Activated B cell treated with CpG ODN at 0.5 μM for 24 hours (primary cell): ENCODE data around the gene WDFY4. TPM values are rescaled to one million over a fixed set of nuclear protein-coding genes. Genes with fewer than 3 reads are reported as not detected.

Source experiments
- ATAC-seq: fragments of 200-7000 bp; cut with Tn5 transposase; one replicate; pipeline ENCODE4 v1.10.0; 2021; ENCODE audit warnings: low read depth, mild to moderate bottlenecking, moderate library complexity
- CTCF ChIA-PET: fragments of 350-600 bp; sonication (Branson Sonifier 250); formaldehyde crosslinking; loops from one replicate; lab custom pipeline; 2021; ENCODE audit warnings: antibody characterized with exemption; lab: Charles Lee
- POLR2A ChIA-PET: fragments of 350-600 bp; sonication (Branson Sonifier 250); formaldehyde crosslinking; loops from one replicate; lab custom pipeline; 2021; ENCODE audit warnings: antibody characterized with exemption; lab: Charles Lee
- DNase-seq: peaks from one replicate; pipeline ENCODE4 v3.0.0; 2022
- H3K27ac Mint-ChIP-seq: one replicate; pipeline ENCODE4 v1.8.0; 2020; ENCODE audit warnings: mixed read lengths
- H3K27me3 Mint-ChIP-seq: one replicate; pipeline ENCODE4 v1.8.0; 2021; ENCODE audit warnings: mixed read lengths
- H3K36me3 Mint-ChIP-seq: one replicate; pipeline ENCODE4 v1.8.0; 2021; ENCODE audit warnings: low read depth, mixed read lengths
- H3K4me1 Mint-ChIP-seq: one replicate; pipeline ENCODE4 v1.8.0; 2021; ENCODE audit warnings: mixed read lengths
- H3K4me3 Mint-ChIP-seq: one replicate; pipeline ENCODE4 v1.8.0; 2020; ENCODE audit warnings: mild to moderate bottlenecking, mixed read lengths
- H3K9me3 Mint-ChIP-seq: one replicate; pipeline ENCODE4 v1.8.0; 2020; ENCODE audit warnings: mixed read lengths
- CTCF ChIP-seq: fragments of 200-600 bp; IDR thresholded peaks from one replicate; pipeline ENCODE4 v1.8.0; 2022; ENCODE audit warnings: antibody characterized with exemption, mild to moderate bottlenecking
- intact Hi-C: fragments of 100-400 bp; cut with micrococcal nuclease; formaldehyde crosslinking; loops from one replicate; pipeline ENCODE4 v1.15.1; 2024
- total RNA-seq: library from RNA; stranded (reverse); gene quantifications from 2 replicates; pipeline ENCODE4 v1.2.3, GENCODE V29; 2022

The WDFY4 gene
- total RNA-seq, 1 donor from 2014 or later = 488 TPM

DNA sequence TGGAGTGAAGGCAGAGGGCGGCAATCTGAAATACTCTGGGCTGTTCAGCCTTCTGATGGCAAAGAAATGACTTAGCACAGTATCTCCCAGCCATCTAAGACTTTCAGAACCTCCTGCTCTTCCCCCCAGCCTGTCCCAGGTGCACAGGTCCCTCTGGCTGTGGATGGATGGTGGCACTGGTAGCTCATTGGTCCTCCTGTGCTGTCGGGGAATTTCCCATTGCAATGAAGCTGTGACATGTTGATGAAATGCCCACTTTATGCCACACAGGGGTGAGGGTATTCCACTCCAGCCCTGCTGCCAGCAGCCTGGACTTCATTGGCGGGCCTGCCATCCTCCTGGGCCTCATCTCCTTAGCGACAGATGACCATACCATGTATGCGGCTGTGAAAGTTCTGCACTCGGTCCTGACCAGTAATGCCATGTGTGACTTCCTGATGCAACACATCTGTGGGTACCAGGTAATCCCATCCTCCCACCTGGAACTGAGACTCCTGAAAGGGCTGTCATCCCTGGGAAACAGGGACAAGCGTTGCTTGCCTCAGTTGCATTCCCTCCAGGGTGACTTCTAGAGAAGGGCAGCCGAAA, 105.9 kb downstream of the WDFY4 start:
- Mint-ChIP-seq H3K4me3 (no peak overlapping the region), H3K9me3 (no peaks in the 10 kb centered on the region), H3K36me3 (peaks cover 67% of the 10 kb centered on the region), H3K27me3 (no peaks in the 10 kb centered on the region), H3K27ac (no peak overlapping the region), H3K4me1 (no peaks in the 10 kb centered on the region)
- ATAC-seq (no peak), DNase-seq (no peak)
- CTCF ChIA-PET = no interaction called here
- POLR2A ChIA-PET = no interaction called here
- TF ChIP-seq CTCF = no peak
- intact Hi-C loops = loop anchor here (5.0 kb wide), 1 partner anchor 37 kb away; no protein-coding TSS in a partner anchor

- Mint-ChIP-seq H3K4me1 (no peaks in the 10 kb centered on the region), H3K9me3 (no peaks in the 10 kb centered on the region), H3K4me3 (no peak overlapping the region), H3K27me3 (no peaks in the 10 kb centered on the region), H3K36me3 (peaks cover 60% of the 10 kb centered on the region), H3K27ac (peak overlapping the region; percentile 13)
- DNase-seq (no peak), ATAC-seq (no peak)
- POLR2A ChIA-PET = no interaction called here
- intact Hi-C loops = loop anchor here (5.0 kb wide), 1 partner anchor 36 kb away; no protein-coding TSS in a partner anchor
- CTCF ChIA-PET = no interaction called here
- TF ChIP-seq CTCF = no peak
These were observed 106.7 kb downstream of the WDFY4 start for GRCh38 chr10:48791267-48791928.

DNA sequence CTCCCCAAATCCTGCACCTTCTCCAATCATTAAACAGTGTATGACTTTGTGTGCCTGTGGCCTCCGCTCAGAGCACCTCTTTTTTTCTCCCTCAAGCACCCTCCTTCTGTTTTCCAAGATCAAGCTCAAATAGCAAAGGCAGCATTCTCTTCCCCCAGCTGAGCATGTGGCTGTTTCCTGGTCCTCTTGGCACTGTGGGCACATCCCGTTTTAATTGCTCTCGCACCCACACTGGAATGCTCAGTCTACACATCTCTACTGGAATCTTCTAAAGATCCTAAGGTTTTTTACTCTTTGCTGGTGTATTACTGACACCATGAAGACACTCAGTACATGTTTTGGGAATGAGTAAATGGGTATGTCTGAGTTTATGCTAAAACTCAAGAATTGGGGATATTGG, 107.4 kb downstream of the WDFY4 start:
- no peaks in the 10 kb centered on the region for H3K4me1 Mint-ChIP-seq
- intact Hi-C loops = loop anchor here (5.0 kb wide), 1 partner anchor 35 kb away; no protein-coding TSS in a partner anchor
- no peak for DNase-seq
- H3K4me3 Mint-ChIP-seq = no peak overlapping the region
- no peak for TF ChIP-seq CTCF
- H3K36me3 Mint-ChIP-seq = peaks cover 53% of the 10 kb centered on the region
- ATAC-seq = no peak
- no peaks in the 10 kb centered on the region for H3K27me3 Mint-ChIP-seq
- no peaks in the 10 kb centered on the region for H3K9me3 Mint-ChIP-seq
- POLR2A ChIA-PET = no interaction called here
- no peak overlapping the region for H3K27ac Mint-ChIP-seq
- CTCF ChIA-PET = no interaction called here

GRCh38 chr10:48792687-48793096, 108.0 kb downstream of the WDFY4 start:
- POLR2A ChIA-PET = no interaction called here

More at GRCh38 chr10:48792687-48793096, 108.0 kb downstream of the WDFY4 start:
- CTCF ChIA-PET = no interaction called here
- TF ChIP-seq CTCF = no peak
- H3K27me3 Mint-ChIP-seq = no peaks in the 10 kb centered on the region
- DNase-seq (no peak), ATAC-seq (no peak)
- H3K36me3 Mint-ChIP-seq = peaks cover 48% of the 10 kb centered on the region
- H3K4me3 Mint-ChIP-seq = no peak overlapping the region
- intact Hi-C loops = loop anchor here (5.0 kb wide), 1 partner anchor 35 kb away; no protein-coding TSS in a partner anchor
- H3K27ac Mint-ChIP-seq = no peak overlapping the region
- no peaks in the 10 kb centered on the region for H3K9me3 Mint-ChIP-seq
- H3K4me1 Mint-ChIP-seq = peaks cover under 1% of the 10 kb centered on the region
